ENCODE measurements around the gene IFITM10. TPM values are rescaled to one million over a fixed set of nuclear protein-coding genes. Genes with fewer than 3 reads are reported as not detected.

Gene IFITM10
- total and polyA plus RNA-seq, 9 of the 15 experiments (the other 6 are each of a cell fraction or from before 2014, with no cell fraction given), result 0.08 to 0.13 (median 0.09) TPM; not detected in 6

GRCh38 chr11:1702506-1702905 is 47.9 kb downstream of the IFITM10 start (continued):
- TF ChIP-seq SETDB1 (IDR thresholded peaks at IDR 0.05; ENCODE audit: low read length), result no peak

- H2AFZ ChIP-seq (ENCODE audit: low read depth, low read length), result no peak overlapping the region
- no peaks in the 10 kb centered on the region for H3K79me2 ChIP-seq (ENCODE audit: control insufficient read depth, insufficient read depth, low read length)
- peaks cover 7 to 30% of the 10 kb centered on the region in 2 experiments; a peak in 4 of 5 replicates for H3K27me3 ChIP-seq (ENCODE audit: control insufficient read depth in 2 of 2, insufficient read depth in 2 of 2, low read length in 2 of 2)
- ATAC-seq (no peak), FAIRE-seq (no peak), DNase-seq (ENCODE audit: extremely low read depth in 1 of 4, low spot score in 3 of 4) (no peak)
- CTCF ChIA-PET (ENCODE audit: low intra/inter-chr PET ratio), result no interaction called here
- BruUV-seq (replicated peaks), result no TSS peak
- no peaks in the 10 kb centered on the region for H3K36me3 ChIP-seq (ENCODE audit: control insufficient read depth, insufficient read depth, low read length)
- no peak overlapping the region for H3K4me3 ChIP-seq
- no peak overlapping the region for H3K4me2 ChIP-seq (ENCODE audit: insufficient read depth, low read length)
- intact Hi-C loops (cut with micrococcal nuclease) (no loop called here), in situ Hi-C loops (cut with MboI) (no loop called here)
- WGBS (ENCODE audit: insufficient coverage, low coverage, missing lambda C conversion rate), result under 1% methylated on average over 10 of the region's 10 CpGs
- no peaks in the 10 kb centered on the region; the same call in 1 of the 2 replicates for H4K20me1 ChIP-seq (replicated peaks; ENCODE audit: control insufficient read depth, insufficient read depth, low read length)
- H3K9ac ChIP-seq (ENCODE audit: insufficient read depth in 1 of 2, low read depth in 2 of 2, low read length in 2 of 2), result no peak overlapping the region
- no peaks in the 10 kb centered on the region for H3K4me1 ChIP-seq (replicated peaks in 1 of 2; ENCODE audit: control insufficient read depth in 2 of 2, insufficient read depth in 2 of 2, low read length in 2 of 2)
- no peak for TF ChIP-seq PRMT5 (CRISPR knock-in tag; IDR thresholded peaks at IDR 0.05)
- TF ChIP-seq PYGO2 (tag; IDR thresholded peaks at IDR 0.05), result no peak
- no peak for TF ChIP-seq PBX2 (CRISPR knock-in tag; IDR thresholded peaks at IDR 0.05; ENCODE audit: low read depth)
- no peak for TF ChIP-seq PBX2 (tag; conservative IDR thresholded peaks at IDR 0.05; ENCODE audit: low read depth)
- TF ChIP-seq LCOR (CRISPR knock-in tag; IDR thresholded peaks at IDR 0.05), result no peak
- no peak for TF ChIP-seq RBM17 (IDR thresholded peaks at IDR 0.05; ENCODE audit: borderline replicate concordance, low read depth, low read length)
- peak; percentile 98 for TF ChIP-seq ZNF41 (CRISPR knock-in tag; conservative IDR thresholded peaks at IDR 0.05)
- no peak for TF ChIP-seq ZNF75A (CRISPR knock-in tag; IDR thresholded peaks at IDR 0.05)
- TF ChIP-seq NEUROD1 (IDR thresholded peaks at IDR 0.05; ENCODE audit: borderline replicate concordance, low read depth, low read length, partially characterized antibody), result no peak
- no peaks in the 10 kb centered on the region for H3K9me3 ChIP-seq (replicated peaks; ENCODE audit: control insufficient read depth, insufficient read depth, low read depth, low read length)
- H3K9me1 ChIP-seq (ENCODE audit: control insufficient read depth, insufficient read depth, low read length), result no peaks in the 10 kb centered on the region
- H3K27ac ChIP-seq (ENCODE audit: extremely low read depth, low read depth, low read length), result no peak overlapping the region
- POLR2A ChIA-PET, result interaction anchor here (0.7 kb wide), 2 partner anchors 24 to 43 kb away, joined by 3 read pairs; no protein-coding TSS in a partner anchor
Measured at GRCh38 chr11:1701091-1701807, 49.1 kb downstream of the IFITM10 start.

Measured in K562 (cell line).